ENCODE results near the gene ESRRA. TPM values are rescaled to one million over a fixed set of nuclear protein-coding genes. Genes with fewer than 3 reads are reported as not detected.

ESRRA gene
- total RNA-seq, 3 donors from 2014 or later (not counting 1 experiment from before 2014, with no cell fraction given), result 47.1 to 51.3 (median 50.0) TPM

GRCh38 chr11:64340671-64341335 lies 35.5 kb downstream of the ESRRA start:
- TF ChIP-seq, protein P1, sequence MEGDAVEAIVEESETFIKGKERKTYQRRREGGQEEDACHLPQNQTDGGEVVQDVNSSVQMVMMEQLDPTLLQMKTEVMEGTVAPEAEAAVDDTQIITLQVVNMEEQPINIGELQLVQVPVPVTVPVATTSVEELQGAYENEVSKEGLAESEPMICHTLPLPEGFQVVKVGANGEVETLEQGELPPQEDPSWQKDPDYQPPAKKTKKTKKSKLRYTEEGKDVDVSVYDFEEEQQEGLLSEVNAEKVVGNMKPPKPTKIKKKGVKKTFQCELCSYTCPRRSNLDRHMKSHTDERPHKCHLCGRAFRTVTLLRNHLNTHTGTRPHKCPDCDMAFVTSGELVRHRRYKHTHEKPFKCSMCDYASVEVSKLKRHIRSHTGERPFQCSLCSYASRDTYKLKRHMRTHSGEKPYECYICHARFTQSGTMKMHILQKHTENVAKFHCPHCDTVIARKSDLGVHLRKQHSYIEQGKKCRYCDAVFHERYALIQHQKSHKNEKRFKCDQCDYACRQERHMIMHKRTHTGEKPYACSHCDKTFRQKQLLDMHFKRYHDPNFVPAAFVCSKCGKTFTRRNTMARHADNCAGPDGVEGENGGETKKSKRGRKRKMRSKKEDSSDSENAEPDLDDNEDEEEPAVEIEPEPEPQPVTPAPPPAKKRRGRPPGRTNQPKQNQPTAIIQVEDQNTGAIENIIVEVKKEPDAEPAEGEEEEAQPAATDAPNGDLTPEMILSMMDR (IDR thresholded peaks at IDR 0.05), result no peak
- H3K9me3 Mint-ChIP-seq, result no peaks in the 10 kb centered on the region
- H3K4me1 ChIP-seq (ENCODE audit: control insufficient read depth, insufficient read depth, low read length), result peaks cover 48% of the 10 kb centered on the region
- H3K27ac ChIP-seq (ENCODE audit: low read length), result peak overlapping the region; percentile 98
- intact Hi-C loops (cut with micrococcal nuclease), result loop anchor here (1.0 to 5.0 kb wide), 4 partner anchors 24 to 134 kb away; partner anchors contain the start of genes ESRRA, FERMT3 and TRMT112
- H3K36me3 ChIP-seq (ENCODE audit: control insufficient read depth, insufficient read depth, low read length), result peaks cover 45% of the 10 kb centered on the region
- H3K36me3 Mint-ChIP-seq, result no peaks in the 10 kb centered on the region
- H3K4me3 Mint-ChIP-seq, result peak overlapping the region; percentile 95
- WGBS (ENCODE audit: insufficient coverage), result 26% methylated on average over 33 of the region's 33 CpGs
- DNase-seq (peak; percentile 82 to 85), ATAC-seq (peak; percentile 52 to 68 (median 58))
- no peaks in the 10 kb centered on the region for H3K27me3 ChIP-seq (ENCODE audit: control insufficient read depth, insufficient read depth, low read length)
- H3K9me3 ChIP-seq (ENCODE audit: control insufficient read depth, insufficient read depth, low read length), result no peaks in the 10 kb centered on the region
- H3K4me3 ChIP-seq (ENCODE audit: low read length), result peak overlapping the region; percentile 89
- H3K4me1 Mint-ChIP-seq, result peaks cover 30 to 58% of the 10 kb centered on the region in 2 donors
- no peaks in the 10 kb centered on the region for H3K27me3 Mint-ChIP-seq (ENCODE audit: low read depth in 2 of 2)
- peak overlapping the region; percentile 96 to 98 for H3K27ac Mint-ChIP-seq

DNA sequence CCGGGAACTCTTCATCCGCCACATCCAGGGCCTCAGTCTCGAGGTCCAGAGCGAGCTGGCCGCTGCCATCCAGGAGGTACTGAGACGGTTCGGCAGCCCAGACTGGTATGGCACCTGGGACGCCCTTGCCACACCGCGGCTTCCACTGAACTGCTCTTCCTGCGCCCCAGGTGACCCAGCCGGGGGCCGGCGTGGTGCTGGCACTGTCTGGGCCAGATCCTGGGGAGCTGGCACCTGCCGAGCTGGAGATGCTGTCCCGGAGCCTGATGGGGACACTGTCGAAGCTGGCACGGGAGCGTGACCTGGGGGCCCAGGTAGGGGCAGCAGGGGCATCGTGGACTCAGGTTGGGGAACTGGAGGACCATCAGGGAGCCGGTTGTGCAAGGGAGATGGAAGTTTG lies 36.1 kb downstream of the ESRRA start:
- no peak overlapping the region for H3K4me3 ChIP-seq (ENCODE audit: low read length)
- Mint-ChIP-seq H3K27ac (peak overlapping the region; percentile 96 to 98), H3K27me3 (ENCODE audit: low read depth in 2 of 2) (no peaks in the 10 kb centered on the region), H3K36me3 (no peaks in the 10 kb centered on the region), H3K4me3 (peak overlapping the region; percentile 95), H3K4me1 (peaks cover 33 to 60% of the 10 kb centered on the region in 2 donors), H3K9me3 (no peaks in the 10 kb centered on the region)
- no peak overlapping the region for H3K27ac ChIP-seq (ENCODE audit: low read length)
- intact Hi-C loops (cut with micrococcal nuclease), result loop anchor here (2.0 to 5.0 kb wide), 3 partner anchors 34 to 134 kb away; partner anchors contain the start of genes ESRRA and FERMT3
- TF ChIP-seq, protein P1 (IDR thresholded peaks at IDR 0.05), result no peak
- ATAC-seq (no peak), DNase-seq (no peak)
- no peaks in the 10 kb centered on the region for H3K9me3 ChIP-seq (ENCODE audit: control insufficient read depth, insufficient read depth, low read length)
- 92% methylated on average over 21 of the region's 21 CpGs for WGBS (ENCODE audit: insufficient coverage)
- H3K27me3 ChIP-seq (ENCODE audit: control insufficient read depth, insufficient read depth, low read length), result no peaks in the 10 kb centered on the region
- H3K36me3 ChIP-seq (ENCODE audit: control insufficient read depth, insufficient read depth, low read length), result peaks cover 48% of the 10 kb centered on the region
- H3K4me1 ChIP-seq (ENCODE audit: control insufficient read depth, insufficient read depth, low read length), result peaks cover 48% of the 10 kb centered on the region

- Histone ChIP-seq H3K36me3 (ENCODE audit: control insufficient read depth, insufficient read depth, low read length) (peaks cover 50% of the 10 kb centered on the region), H3K9me3 (ENCODE audit: control insufficient read depth, insufficient read depth, low read length) (no peaks in the 10 kb centered on the region), H3K27me3 (ENCODE audit: control insufficient read depth, insufficient read depth, low read length) (no peaks in the 10 kb centered on the region), H3K27ac (ENCODE audit: low read length) (no peak overlapping the region), H3K4me3 (ENCODE audit: low read length) (no peak overlapping the region), H3K4me1 (ENCODE audit: control insufficient read depth, insufficient read depth, low read length) (peaks cover 48% of the 10 kb centered on the region)
- Mint-ChIP-seq H3K4me3 (peak overlapping the region; percentile 95), H3K27me3 (ENCODE audit: low read depth in 2 of 2) (no peaks in the 10 kb centered on the region), H3K27ac (peak overlapping the region; percentile 96 to 98), H3K9me3 (no peaks in the 10 kb centered on the region), H3K36me3 (no peaks in the 10 kb centered on the region), H3K4me1 (peaks cover 33 to 61% of the 10 kb centered on the region in 2 donors)
- DNase-seq, result peak; percentile 91
- 45% methylated on average over 55 of the region's 55 CpGs for WGBS (ENCODE audit: insufficient coverage)
- intact Hi-C loops (cut with micrococcal nuclease), result loop anchor here (2.0 to 5.0 kb wide), 3 partner anchors 35 to 135 kb away; partner anchors contain the start of genes ESRRA and FERMT3
- TF ChIP-seq, protein P1 (IDR thresholded peaks at IDR 0.05), result peak; percentile 11
- ATAC-seq, result peak; percentile 66 to 79 (median 67)
These were observed 36.8 kb downstream of the ESRRA start for GRCh38 chr11:64341851-64342791.
